HUES64 (cell line): ENCODE measurements around the gene ST6GALNAC3.
A peak's percentile ranks its signal among the peaks of the same experiment; 100 is the strongest.

Experiments used
- H3K27ac ChIP-seq: 2 replicates; pipeline ENCODE4 v1.7.0; 2013; ENCODE audit warnings: low read depth, low read length, inconsistent platforms
- H3K27me3 ChIP-seq: 2 replicates; pipeline ENCODE4 v1.6.1; 2013; ENCODE audit warnings: mild to moderate bottlenecking, low read length; ENCODE audit not compliant: insufficient read depth
- H3K36me3 ChIP-seq: 2 replicates; pipeline ENCODE4 v1.6.1; 2013; ENCODE audit warnings: mild to moderate bottlenecking, low read length; ENCODE audit not compliant: insufficient read depth
- H3K4me1 ChIP-seq: 2 replicates; pipeline ENCODE4 v1.6.1; 2013; ENCODE audit warnings: mild to moderate bottlenecking, low read length, moderate library complexity; ENCODE audit not compliant: insufficient read depth
- H3K4me3 ChIP-seq: 2 replicates; pipeline ENCODE4 v1.5.1; 2013; ENCODE audit warnings: mild to moderate bottlenecking, low read length, moderate library complexity
- H3K9ac ChIP-seq: 2 replicates; pipeline ENCODE4 v1.6.1; 2013; ENCODE audit warnings: mild to moderate bottlenecking, low read depth, low read length
- H3K9me3 ChIP-seq: 2 replicates; pipeline ENCODE4 v1.6.1; 2013; ENCODE audit warnings: low read depth, low read length; ENCODE audit not compliant: insufficient read depth
- WGBS: fragments of 150-250, 120-280 bp; methylation state at CpG from one replicate; pipeline ENCODE4 v1.1.7; 2013; ENCODE audit warnings: missing lambda C conversion rate; 5-methylcytosine and 5-hydroxymethylcytosine counted together

Gene ST6GALNAC3

GRCh38 chr1:76073481-76073880 is 1.1 kb upstream of the ST6GALNAC3 start:
- Histone ChIP-seq H3K36me3 (no peaks in the 10 kb centered on the region), H3K27ac (no peak overlapping the region), H3K9me3 (no peaks in the 10 kb centered on the region), H3K4me3 (no peak overlapping the region), H3K4me1 (peaks cover 4% of the 10 kb centered on the region; the same call in 1 of the 2 replicates), H3K27me3 (peaks cover 9% of the 10 kb centered on the region; the same call in 1 of the 2 replicates), H3K9ac (no peak overlapping the region)
- 73% methylated on average over 5 of the region's 5 CpGs for WGBS

- Histone ChIP-seq H3K9ac (peak overlapping the region; percentile 61), H3K4me1 (peaks cover 4% of the 10 kb centered on the region; the same call in 1 of the 2 replicates)
Measured at GRCh38 chr1:76075188-76075489, 593 bp downstream of the ST6GALNAC3 start.

GRCh38 chr1:76075877-76076276 is 1.3 kb downstream of the ST6GALNAC3 start:
- WGBS = 94% methylated on average over 5 of the region's 5 CpGs
- no peak overlapping the region for H3K27ac ChIP-seq

More at GRCh38 chr1:76075188-76075489, 593 bp downstream of the ST6GALNAC3 start:
- H3K27ac ChIP-seq = 0 out of 2 replicates have a peak overlapping the region, but pooled peaks have one; percentile 24
- H3K27me3 ChIP-seq = peaks cover 9% of the 10 kb centered on the region; the same call in 1 of the 2 replicates
- H3K4me3 ChIP-seq = peak overlapping the region; percentile 75
- no peaks in the 10 kb centered on the region for H3K9me3 ChIP-seq
- no peaks in the 10 kb centered on the region for H3K36me3 ChIP-seq
- WGBS = 5% methylated on average over 9 of the region's 9 CpGs

GRCh38 chr1:76079475-76080227 is 5.1 kb downstream of the ST6GALNAC3 start:
- Histone ChIP-seq H3K4me1 (peaks cover 27% of the 10 kb centered on the region), H3K36me3 (no peaks in the 10 kb centered on the region), H3K9ac (no peak overlapping the region), H3K27me3 (no peaks in the 10 kb centered on the region), H3K4me3 (no peak overlapping the region), H3K27ac (no peak overlapping the region), H3K9me3 (no peaks in the 10 kb centered on the region)
- 90% methylated on average over 6 of the region's 7 CpGs for WGBS

More at GRCh38 chr1:76075877-76076276, 1.3 kb downstream of the ST6GALNAC3 start:
- no peak overlapping the region for H3K9ac ChIP-seq
- peaks cover 9% of the 10 kb centered on the region; the same call in 1 of the 2 replicates for H3K4me1 ChIP-seq
- H3K27me3 ChIP-seq = peaks cover 9% of the 10 kb centered on the region; the same call in 1 of the 2 replicates
- peak overlapping the region; percentile 75; the same call in 1 of the 2 replicates for H3K4me3 ChIP-seq
- H3K36me3 ChIP-seq = no peaks in the 10 kb centered on the region
- no peaks in the 10 kb centered on the region for H3K9me3 ChIP-seq

GRCh38 chr1:76080552-76081079 is 6.1 kb downstream of the ST6GALNAC3 start:
- Histone ChIP-seq H3K4me1 (peaks cover 27% of the 10 kb centered on the region), H3K9ac (no peak overlapping the region), H3K9me3 (no peaks in the 10 kb centered on the region), H3K36me3 (no peaks in the 10 kb centered on the region), H3K4me3 (no peak overlapping the region), H3K27me3 (no peaks in the 10 kb centered on the region), H3K27ac (no peak overlapping the region)
- 86% methylated on average over 4 of the region's 4 CpGs for WGBS

GRCh38 chr1:76082062-76082461 is 7.5 kb downstream of the ST6GALNAC3 start:
- 81% methylated on average over 4 of the region's 4 CpGs for WGBS
- H3K9me3 ChIP-seq = no peaks in the 10 kb centered on the region
- no peak overlapping the region for H3K27ac ChIP-seq
- no peak overlapping the region for H3K9ac ChIP-seq
- no peaks in the 10 kb centered on the region for H3K36me3 ChIP-seq
- H3K4me3 ChIP-seq = no peak overlapping the region
- H3K27me3 ChIP-seq = no peaks in the 10 kb centered on the region
- H3K4me1 ChIP-seq = peaks cover 27% of the 10 kb centered on the region

GRCh38 chr1:76083189-76083588 is 8.6 kb downstream of the ST6GALNAC3 start:
- H3K9ac ChIP-seq = no peak overlapping the region
- no peaks in the 10 kb centered on the region for H3K9me3 ChIP-seq
- H3K4me1 ChIP-seq = peaks cover 27% of the 10 kb centered on the region
- H3K36me3 ChIP-seq = no peaks in the 10 kb centered on the region
- no peak overlapping the region for H3K27ac ChIP-seq
- no peak overlapping the region for H3K4me3 ChIP-seq
- H3K27me3 ChIP-seq = no peaks in the 10 kb centered on the region
- 95% methylated on average over 9 of the region's 10 CpGs for WGBS

GRCh38 chr1:76084029-76084627 is 9.6 kb downstream of the ST6GALNAC3 start:
- 94% methylated on average over 4 of the region's 4 CpGs for WGBS
- H3K4me1 ChIP-seq = peaks cover 27% of the 10 kb centered on the region
- no peaks in the 10 kb centered on the region for H3K9me3 ChIP-seq
- H3K27ac ChIP-seq = no peak overlapping the region
- H3K36me3 ChIP-seq = no peaks in the 10 kb centered on the region
- H3K4me3 ChIP-seq = no peak overlapping the region
- no peak overlapping the region for H3K9ac ChIP-seq
- H3K27me3 ChIP-seq = no peaks in the 10 kb centered on the region

GRCh38 chr1:76084685-76085084 is 10.1 kb downstream of the ST6GALNAC3 start:
- Histone ChIP-seq H3K4me3 (no peak overlapping the region), H3K4me1 (peaks cover 27% of the 10 kb centered on the region)
- 86% methylated on average over 3 of the region's 3 CpGs for WGBS

GRCh38 chr1:76086109-76086508 is 11.6 kb downstream of the ST6GALNAC3 start:
- Histone ChIP-seq H3K36me3 (no peaks in the 10 kb centered on the region), H3K9ac (no peak overlapping the region), H3K4me1 (peaks cover 25% of the 10 kb centered on the region), H3K9me3 (no peaks in the 10 kb centered on the region), H3K4me3 (no peak overlapping the region), H3K27me3 (no peaks in the 10 kb centered on the region), H3K27ac (no peak overlapping the region)
- WGBS = 92% methylated on average over 3 of the region's 3 CpGs

More at GRCh38 chr1:76084685-76085084, 10.1 kb downstream of the ST6GALNAC3 start:
- Histone ChIP-seq H3K27ac (no peak overlapping the region), H3K27me3 (no peaks in the 10 kb centered on the region), H3K36me3 (no peaks in the 10 kb centered on the region), H3K9ac (no peak overlapping the region), H3K9me3 (no peaks in the 10 kb centered on the region)

- H3K27ac ChIP-seq = no peak overlapping the region
- no peak overlapping the region for H3K9ac ChIP-seq
- no peaks in the 10 kb centered on the region for H3K9me3 ChIP-seq
- no peaks in the 10 kb centered on the region for H3K27me3 ChIP-seq
- H3K4me1 ChIP-seq = peaks cover 24% of the 10 kb centered on the region
- H3K36me3 ChIP-seq = no peaks in the 10 kb centered on the region
- WGBS = 88% methylated on average over 2 of the region's 2 CpGs
- no peak overlapping the region for H3K4me3 ChIP-seq
Measured at GRCh38 chr1:76086597-76086996, 12.1 kb downstream of the ST6GALNAC3 start.
